ENCODE measurements around the gene UQCC5. TPM values are rescaled to one million over a fixed set of nuclear protein-coding genes. Genes with fewer than 3 reads are reported as not detected.

The UQCC5 gene
- total RNA-seq, 2 donors from 2014 or later, result 0.78 to 7.3 TPM

DNA sequence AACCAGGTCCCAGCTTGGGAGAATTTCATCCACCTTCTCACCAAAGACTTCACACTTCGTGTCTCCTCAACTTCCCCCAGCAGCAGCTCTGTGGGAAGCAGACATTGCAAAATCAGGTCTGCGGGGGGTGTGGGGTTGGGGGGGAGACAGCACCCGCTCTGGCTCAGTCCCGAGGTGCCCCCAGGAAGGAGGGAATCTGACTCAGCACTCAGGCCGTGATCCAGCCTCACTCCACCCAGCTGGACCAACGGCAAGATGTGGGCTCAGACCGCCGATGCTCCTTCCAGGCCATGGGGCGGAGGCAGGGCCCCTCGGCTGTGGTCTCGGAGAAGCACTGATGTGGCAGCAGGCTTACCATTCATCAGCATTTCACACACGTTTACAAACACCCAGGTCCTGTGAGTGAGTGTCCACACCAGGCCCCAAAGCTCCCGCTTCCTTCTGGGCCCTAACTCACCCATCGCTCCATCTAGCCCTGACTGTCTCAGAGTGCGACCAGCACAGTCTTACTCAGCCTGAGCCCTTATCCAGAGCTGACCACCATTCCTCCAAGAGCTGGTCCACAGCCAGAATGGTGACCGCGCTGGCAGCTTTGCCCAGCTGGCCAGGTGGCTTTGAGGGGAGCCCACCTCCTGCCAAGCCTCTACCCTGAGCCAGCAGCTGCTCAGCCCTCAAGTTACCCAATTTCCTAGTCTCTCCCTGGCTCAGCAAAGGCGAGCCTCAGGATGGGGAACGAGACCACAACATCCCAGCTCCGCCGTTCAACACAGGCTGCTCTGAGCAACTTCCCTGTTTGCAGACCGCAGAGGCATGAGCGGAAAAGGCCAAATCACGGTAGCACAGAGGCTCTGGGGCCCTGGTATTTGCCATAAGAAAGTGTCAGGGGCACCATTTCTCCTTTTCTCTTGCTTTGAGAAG lies 38.0 kb upstream of the UQCC5 start:
- Histone ChIP-seq H3K9me3 (no peaks in the 10 kb centered on the region), H3K36me3 (replicated peaks in 1 of 2; ENCODE audit: insufficient read depth in 1 of 2, low read depth in 2 of 2) (no peaks in the 10 kb centered on the region), H3K4me3 (no peak overlapping the region), H3K27me3 (no peaks in the 10 kb centered on the region), H3K4me1 (peaks cover under 1% of the 10 kb centered on the region), H3K27ac (peak overlapping the region in 1 of 4 donors; percentile 65)
- intact Hi-C loops (cut with DNase I), result no loop called here
- ATAC-seq, result no peak
- 67 to 85% methylated on average over 7 to 22 of the region's 24 CpGs for WGBS, 2 donors
- TF ChIP-seq, protein P1, sequence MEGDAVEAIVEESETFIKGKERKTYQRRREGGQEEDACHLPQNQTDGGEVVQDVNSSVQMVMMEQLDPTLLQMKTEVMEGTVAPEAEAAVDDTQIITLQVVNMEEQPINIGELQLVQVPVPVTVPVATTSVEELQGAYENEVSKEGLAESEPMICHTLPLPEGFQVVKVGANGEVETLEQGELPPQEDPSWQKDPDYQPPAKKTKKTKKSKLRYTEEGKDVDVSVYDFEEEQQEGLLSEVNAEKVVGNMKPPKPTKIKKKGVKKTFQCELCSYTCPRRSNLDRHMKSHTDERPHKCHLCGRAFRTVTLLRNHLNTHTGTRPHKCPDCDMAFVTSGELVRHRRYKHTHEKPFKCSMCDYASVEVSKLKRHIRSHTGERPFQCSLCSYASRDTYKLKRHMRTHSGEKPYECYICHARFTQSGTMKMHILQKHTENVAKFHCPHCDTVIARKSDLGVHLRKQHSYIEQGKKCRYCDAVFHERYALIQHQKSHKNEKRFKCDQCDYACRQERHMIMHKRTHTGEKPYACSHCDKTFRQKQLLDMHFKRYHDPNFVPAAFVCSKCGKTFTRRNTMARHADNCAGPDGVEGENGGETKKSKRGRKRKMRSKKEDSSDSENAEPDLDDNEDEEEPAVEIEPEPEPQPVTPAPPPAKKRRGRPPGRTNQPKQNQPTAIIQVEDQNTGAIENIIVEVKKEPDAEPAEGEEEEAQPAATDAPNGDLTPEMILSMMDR (IDR thresholded peaks at IDR 0.05), result no peak
- peak in 1 of 3 donors; percentile 7 for TF ChIP-seq POLR2A (IDR thresholded peaks at IDR 0.05)
- DNase-seq, result peak in 1 of 4 donors; percentile 76

DNA sequence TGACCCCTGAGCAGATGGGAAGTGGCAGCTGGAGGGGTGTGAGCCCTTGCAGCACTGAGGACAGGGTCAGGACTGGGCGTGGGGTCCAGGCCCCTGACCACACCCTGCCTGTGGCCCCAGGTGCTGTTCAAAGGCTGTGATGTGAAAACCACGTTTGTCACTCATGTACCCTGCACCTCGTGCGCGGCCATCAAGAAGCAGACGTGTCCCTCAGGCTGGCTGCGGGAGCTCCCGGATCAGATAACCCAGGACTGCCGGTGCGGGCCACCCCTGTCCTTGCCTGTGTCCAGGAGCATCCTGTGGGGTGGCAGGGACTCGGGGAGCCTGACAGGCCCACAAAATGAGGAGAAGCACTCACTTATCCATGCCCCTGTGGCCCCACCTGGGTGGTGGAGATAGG lies 35.4 kb upstream of the UQCC5 start:
- no peak overlapping the region for H3K4me3 ChIP-seq
- no peaks in the 10 kb centered on the region for H3K27me3 ChIP-seq
- H3K27ac ChIP-seq, result no peak overlapping the region
- ATAC-seq (no peak), DNase-seq (no peak)
- H3K9me3 ChIP-seq, result no peaks in the 10 kb centered on the region
- no peaks in the 10 kb centered on the region for H3K36me3 ChIP-seq (replicated peaks in 1 of 2; ENCODE audit: insufficient read depth in 1 of 2, low read depth in 2 of 2)
- H3K4me1 ChIP-seq, result peaks cover 9% of the 10 kb centered on the region
- TF ChIP-seq, protein P1 (IDR thresholded peaks at IDR 0.05), result no peak
- TF ChIP-seq POLR2A (IDR thresholded peaks at IDR 0.05), result no peak
- intact Hi-C loops (cut with DNase I), result no loop called here
- WGBS, 2 donors, result 87% methylated on average over 11 of the region's 11 CpGs; no CpG with 5 or more reads in 1 of the 2 donors

DNA sequence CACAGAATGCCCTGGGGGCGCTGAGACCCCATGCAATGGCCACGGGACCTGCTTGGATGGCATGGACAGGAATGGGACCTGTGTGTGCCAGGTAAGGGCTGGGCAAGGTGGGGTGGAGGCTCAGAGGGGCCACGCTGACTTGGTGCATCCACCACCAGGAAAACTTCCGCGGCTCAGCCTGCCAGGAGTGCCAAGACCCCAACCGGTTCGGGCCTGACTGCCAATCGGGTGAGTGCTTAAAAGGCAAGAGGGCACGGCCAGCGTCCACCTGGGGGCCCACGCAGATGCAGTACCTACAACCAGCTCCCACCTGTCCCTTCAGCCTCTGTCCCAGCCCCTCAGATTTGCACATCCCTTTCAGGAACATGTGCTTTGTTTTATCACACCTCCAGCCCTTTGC lies 34.4 kb upstream of the UQCC5 start:
- no peak overlapping the region for H3K4me3 ChIP-seq

DNA sequence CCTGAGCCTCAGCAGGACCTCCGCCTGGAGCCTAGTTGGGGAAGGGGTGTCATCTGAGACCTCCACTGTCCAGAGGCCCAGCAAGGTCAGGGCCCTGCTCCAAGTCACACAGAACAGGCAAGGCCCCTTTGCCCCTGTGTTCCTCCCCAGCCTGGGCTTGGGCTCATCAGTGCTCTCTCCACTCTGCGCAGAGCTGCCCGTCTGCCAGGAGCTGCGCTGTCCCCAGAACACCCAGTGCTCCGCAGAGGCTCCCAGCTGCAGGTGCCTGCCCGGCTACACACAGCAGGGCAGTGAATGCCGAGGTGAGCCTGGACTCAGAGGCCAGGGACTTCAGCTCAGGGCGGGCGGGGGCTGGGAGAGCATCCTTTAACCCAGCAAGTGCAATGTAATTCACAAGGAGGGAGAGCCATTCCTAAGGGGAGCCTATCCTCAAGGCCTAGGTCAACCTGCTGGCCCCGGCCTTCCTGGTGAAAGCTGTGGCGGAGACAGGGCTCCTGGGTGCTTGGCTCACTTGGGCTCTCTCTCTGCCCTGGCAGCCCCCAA lies 33.5 kb upstream of the UQCC5 start:
- H3K4me3 ChIP-seq, result no peak overlapping the region
- no peaks in the 10 kb centered on the region for H3K27me3 ChIP-seq
- intact Hi-C loops (cut with DNase I), result no loop called here
- H3K27ac ChIP-seq, result no peak overlapping the region
- H3K36me3 ChIP-seq (replicated peaks in 1 of 2; ENCODE audit: insufficient read depth in 1 of 2, low read depth in 2 of 2), result no peaks in the 10 kb centered on the region
- TF ChIP-seq, protein P1 (IDR thresholded peaks at IDR 0.05), result no peak
- TF ChIP-seq POLR2A (IDR thresholded peaks at IDR 0.05), result no peak
- DNase-seq (no peak), ATAC-seq (no peak)
- 95 to 100% methylated on average over 1 to 10 of the region's 11 CpGs for WGBS, 2 donors
- no peaks in the 10 kb centered on the region for H3K9me3 ChIP-seq
- H3K4me1 ChIP-seq, result peaks cover 9% of the 10 kb centered on the region

More for the DNA sequence above, 34.4 kb upstream of the UQCC5 start:
- Histone ChIP-seq H3K27me3 (no peaks in the 10 kb centered on the region), H3K9me3 (no peaks in the 10 kb centered on the region), H3K27ac (no peak overlapping the region), H3K4me1 (peaks cover 9% of the 10 kb centered on the region), H3K36me3 (replicated peaks in 1 of 2; ENCODE audit: insufficient read depth in 1 of 2, low read depth in 2 of 2) (no peaks in the 10 kb centered on the region)
- DNase-seq (no peak), ATAC-seq (no peak)
- 85 to 88% methylated on average over 4 to 10 of the region's 11 CpGs for WGBS, 2 donors
- TF ChIP-seq, protein P1 (IDR thresholded peaks at IDR 0.05), result no peak
- no peak for TF ChIP-seq POLR2A (IDR thresholded peaks at IDR 0.05)
- intact Hi-C loops (cut with DNase I), result no loop called here

All from body of pancreas (tissue), 4 donors.